Tibial nerve (tissue), 4 donors: ENCODE measurements around the gene CAMK1D.

Experiments used
- CTCF ChIP-seq, 5 experiments: fragments of 200-600 bp in 3 of 5; fragments of 450-650 bp in 2 of 5; sonication (generic) in 3 of 5; IDR thresholded peaks; one replicate each; pipeline ENCODE4 v1.5.1; 2016 to 2019; ENCODE audit warnings: antibody characterized with exemption in 5 of 5, mild to moderate bottlenecking in 3 of 5, moderate library complexity in 2 of 5
- EP300 ChIP-seq, 2 donors: sonication (generic); formaldehyde crosslinking; IDR thresholded peaks; one replicate each; pipeline ENCODE4 v1.6.1; 2017; ENCODE audit warnings: antibody characterized with exemption in 2 of 2, mild to moderate bottlenecking in 1 of 2

GRCh38 chr10:12372846-12373245 lies 23.5 kb downstream of the CAMK1D start:
- TF ChIP-seq CTCF (IDR thresholded peaks at IDR 0.05) (no peak), EP300 (IDR thresholded peaks at IDR 0.05) (no peak)
